B cell (primary cell): ENCODE data around the gene PPP1R2B. TPM values are rescaled to one million over a fixed set of nuclear protein-coding genes. Genes with fewer than 3 reads are reported as not detected.
"Not testable (repeated sequence)": the region's sequence is repeated elsewhere in the genome, so short reads cannot be mapped to it uniquely, and the experiment has no call there.

Experiments used
- ATAC-seq: fragments of 200-7000 bp; cut with Tn5 transposase; one replicate; pipeline ENCODE4 v1.10.0; 2021; ENCODE audit warnings: low read depth, mild to moderate bottlenecking, moderate number of reproducible peaks, moderate library complexity
- CTCF ChIA-PET: fragments of 350-600 bp; sonication (Branson Sonifier 250); formaldehyde crosslinking; loops from one replicate; lab custom pipeline; 2021; ENCODE audit warnings: antibody characterized with exemption, inconsistent platforms; lab: Charles Lee
- POLR2A ChIA-PET: fragments of 350-600 bp; sonication (Branson Sonifier 250); formaldehyde crosslinking; loops from one replicate; lab custom pipeline; 2021; ENCODE audit warnings: antibody characterized with exemption; lab: Charles Lee
- DNase-seq: peaks from one replicate; pipeline ENCODE4 v3.0.0; 2013
- H2AFZ ChIP-seq: 2 replicates; pipeline ENCODE4 v1.6.1; 2012; ENCODE audit warnings: mild to moderate bottlenecking, low read depth, low read length; ENCODE audit not compliant: insufficient read depth, poor library complexity, severe bottlenecking
- H3K27ac ChIP-seq, 2 donors: 1 replicate in 1 of 2; 2 replicates in 1 of 2; pipeline ENCODE4 v1.5.1; 2012 to 2013; ENCODE audit warnings: low read length in 2 of 2, mild to moderate bottlenecking in 2 of 2, moderate library complexity in 1 of 2
- H3K27me3 ChIP-seq, 4 experiments: fragments of 200-600 bp in 1 of 4; sonication (generic) in 1 of 4; replicated peaks in 1 of 4; 1 replicate in 2 of 4; 2 replicates in 2 of 4; pipeline versions ENCODE4 v1.6.1 to v1.7.0; 2013 to 2016; ENCODE audit warnings: low read length in 3 of 4, mild to moderate bottlenecking in 2 of 4, mixed read lengths in 1 of 4, moderate library complexity in 1 of 4; ENCODE audit not compliant: insufficient read depth in 4 of 4, control insufficient read depth in 3 of 4; ENCODE audit errors: control extremely low read depth in 1 of 4
- H3K36me3 ChIP-seq, 2 experiments: replicated peaks in 1 of 2; 1 replicate in 1 of 2; 2 replicates in 1 of 2; pipeline versions ENCODE4 v1.6.1 to v1.7.1; 2013; ENCODE audit warnings: low read length in 1 of 2; ENCODE audit not compliant: insufficient read depth in 2 of 2, control insufficient read depth in 1 of 2; ENCODE audit errors: control extremely low read depth in 1 of 2, extremely low read depth in 1 of 2
- H3K4me1 ChIP-seq, 2 donors: fragments of 200-600 bp in 1 of 2; sonication (generic) in 1 of 2; 1 replicate in 1 of 2; 2 replicates in 1 of 2; pipeline versions ENCODE4 v1.5.1 to v1.6.1; 2013 to 2017; ENCODE audit warnings: low read length in 2 of 2; ENCODE audit not compliant: control insufficient read depth in 2 of 2, insufficient read depth in 2 of 2
- H3K4me2 ChIP-seq: replicated peaks from 2 replicates; pipeline ENCODE3; 2012; ENCODE audit warnings: mild to moderate bottlenecking, low read depth, low read length; ENCODE audit not compliant: poor library complexity, severe bottlenecking
- H3K4me3 ChIP-seq, 5 experiments: fragments of 200-600 bp in 1 of 5; sonication (generic) in 1 of 5; 1 replicate in 3 of 5; 2 replicates in 2 of 5; pipeline versions ENCODE4 v1.5.1 to v1.7.0; 2011 to 2016; ENCODE audit warnings: low read length in 4 of 5, mild to moderate bottlenecking in 4 of 5, low read depth in 2 of 5, control low read depth in 1 of 5, moderate library complexity in 1 of 5; ENCODE audit not compliant: insufficient read depth in 1 of 5; ENCODE audit errors: control extremely low read depth in 1 of 5, extremely low read depth in 1 of 5
- H3K79me2 ChIP-seq: fragments of 200-600 bp; sonication (generic); one replicate; pipeline ENCODE4 v1.6.0; 2016; ENCODE audit warnings: low read length; ENCODE audit not compliant: control insufficient read depth, insufficient read depth
- H3K9ac ChIP-seq: fragments of 200-600 bp; sonication (generic); 2 replicates; pipeline ENCODE4 v1.6.1; 2017; ENCODE audit warnings: mild to moderate bottlenecking, low read length, moderate library complexity
- H3K9me3 ChIP-seq, 3 donors: one replicate each; pipeline versions ENCODE4 v1.6.1 to v1.7.1; 2013; ENCODE audit warnings: low read length in 2 of 3; ENCODE audit not compliant: control insufficient read depth in 2 of 3, insufficient read depth in 1 of 3; ENCODE audit errors: control extremely low read depth in 1 of 3
- H4K20me1 ChIP-seq: 2 replicates; pipeline ENCODE4 v1.6.0; 2012; ENCODE audit warnings: mild to moderate bottlenecking, low read length; ENCODE audit not compliant: insufficient read depth, control insufficient read depth, poor library complexity, severe bottlenecking
- H3K27ac Mint-ChIP-seq: one replicate; pipeline ENCODE4 v1.8.0; 2021; ENCODE audit warnings: mixed read lengths
- H3K27me3 Mint-ChIP-seq: one replicate; pipeline ENCODE4 v1.8.0; 2021; ENCODE audit warnings: mixed read lengths
- H3K4me1 Mint-ChIP-seq: one replicate; pipeline ENCODE4 v1.8.0; 2021; ENCODE audit warnings: mixed read lengths
- H3K4me3 Mint-ChIP-seq: one replicate; pipeline ENCODE4 v1.8.0; 2021; ENCODE audit warnings: mixed read lengths
- H3K9me3 Mint-ChIP-seq: one replicate; pipeline ENCODE4 v1.8.0; 2022; ENCODE audit warnings: mixed read lengths; ENCODE audit not compliant: insufficient read depth
- CTCF ChIP-seq: fragments of 200-600 bp; IDR thresholded peaks from one replicate; pipeline ENCODE4 v1.8.0; 2022; ENCODE audit warnings: antibody characterized with exemption, mild to moderate bottlenecking
- EZH2 ChIP-seq: IDR thresholded peaks from 2 replicates; pipeline ENCODE4 v1.6.1; 2012; ENCODE audit warnings: borderline replicate concordance, low read depth, mild to moderate bottlenecking, moderate library complexity, low read length; ENCODE audit not compliant: insufficient read depth, poor library complexity, severe bottlenecking
- WGBS: methylation state at CpG from one replicate; pipeline ENCODE4 v1.1.5; 2013; ENCODE audit warnings: missing lambda C conversion rate; ENCODE audit not compliant: insufficient coverage; 5-methylcytosine and 5-hydroxymethylcytosine counted together
- intact Hi-C: fragments of 100-400 bp; cut with micrococcal nuclease; formaldehyde crosslinking; loops from one replicate; pipeline ENCODE4 v1.10.0; 2022
- polyA plus RNA-seq: library from polyadenylated mRNA; depleted of rRNA; stranded (reverse); fragments of >200 nt; gene quantifications from 2 replicates; pipeline ENCODE4 v1.2.3, GENCODE V29; 2012
- total RNA-seq, 2 donors: library from RNA; stranded (reverse); fragments of 120-200 nt in 1 of 2; gene quantifications; 1 replicate in 1 of 2; 2 replicates in 1 of 2; pipeline versions ENCODE4 v1.2.3 to v1.2.4, GENCODE V29; 2013 to 2022

The PPP1R2B gene
- total and polyA plus RNA-seq, 2 donors (not counting 1 experiment from before 2014, with no cell fraction given): 0.15 TPM; not detected in 1

- H3K27me3 Mint-ChIP-seq: peaks cover 41% of the 10 kb centered on the region
Measured at GRCh38 chr5:156851880-156852279, 1.8 kb downstream of the PPP1R2B start.

GRCh38 chr5:156853055-156853454 is 3.0 kb downstream of the PPP1R2B start:
- WGBS: no CpG with 5 or more reads among the region's 2 CpGs
- H4K20me1 ChIP-seq, H3K4me3 Mint-ChIP-seq, CTCF ChIA-PET, H3K4me3 ChIP-seq, H3K4me1 ChIP-seq, intact Hi-C loops, DNase-seq, H3K27ac ChIP-seq, H3K27ac Mint-ChIP-seq, H3K36me3 ChIP-seq, POLR2A ChIA-PET, H3K4me1 Mint-ChIP-seq, H2AFZ ChIP-seq, ATAC-seq, H3K79me2 ChIP-seq, H3K4me2 ChIP-seq, H3K9ac ChIP-seq, H3K27me3 ChIP-seq: not testable (repeated sequence)
- peaks cover 0 to 15% (median 10%) of the 10 kb centered on the region in 3 donors for H3K9me3 ChIP-seq
- peaks cover 30% of the 10 kb centered on the region for H3K27me3 Mint-ChIP-seq
- peaks cover 15% of the 10 kb centered on the region for H3K9me3 Mint-ChIP-seq

More at GRCh38 chr5:156851880-156852279, 1.8 kb downstream of the PPP1R2B start:
- H2AFZ ChIP-seq: no peak overlapping the region
- no peak overlapping the region for H3K4me2 ChIP-seq
- no peaks in the 10 kb centered on the region for H3K4me1 Mint-ChIP-seq
- no peak for TF ChIP-seq EZH2
- TF ChIP-seq CTCF: no peak
- no peaks in the 10 kb centered on the region for H3K79me2 ChIP-seq
- POLR2A ChIA-PET: no interaction called here
- no peaks in the 10 kb centered on the region for H3K4me1 ChIP-seq
- H3K27ac Mint-ChIP-seq: no peak overlapping the region
- H3K36me3 ChIP-seq: no peaks in the 10 kb centered on the region
- H3K9me3 Mint-ChIP-seq: peaks cover 15% of the 10 kb centered on the region
- no peak overlapping the region for H3K4me3 Mint-ChIP-seq
- WGBS: 83% methylated on average over 1 of the region's 3 CpGs
- CTCF ChIA-PET: no interaction called here
- no peak for DNase-seq
- H3K27ac ChIP-seq: no peak overlapping the region
- no peaks in the 10 kb centered on the region for H4K20me1 ChIP-seq
- no peak overlapping the region for H3K9ac ChIP-seq
- ATAC-seq: no peak
- peaks cover 0 to 6% (median 4%) of the 10 kb centered on the region in 4 experiments for H3K27me3 ChIP-seq
- H3K4me3 ChIP-seq: no peak overlapping the region
- intact Hi-C loops: no loop called here
- H3K9me3 ChIP-seq: peaks cover 0 to 16% (median 10%) of the 10 kb centered on the region in 3 donors
